ENCODE measurements around the gene SLC6A4. TPM values are rescaled to one million over a fixed set of nuclear protein-coding genes. Genes with fewer than 3 reads are reported as not detected.

The SLC6A4 gene
- total and polyA plus RNA-seq, 2 of the 8 experiments (the other 6 are each of a cell fraction or from before 2014, with no cell fraction given) = 0.09 to 0.33 TPM

GRCh38 chr17:30244853-30245385 is 9.4 kb upstream of the SLC6A4 start:
- Histone ChIP-seq H3K4me2 (ENCODE audit: insufficient read depth in 1 of 2, low read depth in 2 of 2, low read length in 2 of 2) (no peak overlapping the region), H3K18ac (ENCODE audit: extremely low read depth, low read length) (no peak overlapping the region), H3K36me3 (ENCODE audit: control insufficient read depth in 2 of 4, insufficient read depth in 4 of 4, low read length in 3 of 4) (peaks cover 0 to 14% (median 6%) of the 10 kb centered on the region in 4 experiments; a peak in 5 of 8 replicates), H3K79me1 (ENCODE audit: low read depth, low read length) (no peaks in the 10 kb centered on the region), H2BK5ac (ENCODE audit: low read depth, low read length) (no peak overlapping the region), H3K79me2 (ENCODE audit: control insufficient read depth in 1 of 2, insufficient read depth in 2 of 2, low read length in 2 of 2) (no peaks in the 10 kb centered on the region), H4K20me1 (replicated peaks in 1 of 2; ENCODE audit: control insufficient read depth in 1 of 2, insufficient read depth in 2 of 2, low read length in 2 of 2) (no peaks in the 10 kb centered on the region), H4K8ac (ENCODE audit: extremely low read depth, insufficient read depth, low read length) (no peak overlapping the region), H2BK120ac (replicated peaks; ENCODE audit: low read depth, low read length) (no peak overlapping the region), H3K23me2 (ENCODE audit: low read depth, low read length) (0 out of 2 replicates have a peak, but pooled peaks cover 2% of the 10 kb centered on the region), H3K4me1 (replicated peaks in 1 of 4; ENCODE audit: control insufficient read depth in 3 of 4, insufficient read depth in 4 of 4, low read length in 3 of 4) (no peaks in the 10 kb centered on the region), H2AK5ac (ENCODE audit: low read depth, low read length) (no peak overlapping the region), H2BK20ac (ENCODE audit: low read length) (no peak overlapping the region), H3K4ac (replicated peaks; ENCODE audit: insufficient read length, low read depth, low read length) (no peak overlapping the region), H3K56ac (replicated peaks; ENCODE audit: insufficient read length, low read depth, low read length) (no peak overlapping the region), H3K9ac (replicated peaks in 1 of 4; ENCODE audit: extremely low read depth in 1 of 4, low read depth in 3 of 4, low read length in 3 of 4) (no peak overlapping the region), H2BK12ac (ENCODE audit: low read depth, low read length) (no peak overlapping the region), H3K4me3 (ENCODE audit: extremely low read depth in 1 of 4, insufficient read depth in 2 of 4, low read depth in 3 of 4, low read length in 4 of 4) (no peak overlapping the region), H3K9me3 (ENCODE audit: insufficient read depth in 2 of 2, low read depth in 1 of 2, low read length in 1 of 2) (peaks cover 4% of the 10 kb centered on the region in 2 experiments; a peak in 1 of 4 replicates), H3K27me3 (replicated peaks in 1 of 4; ENCODE audit: control insufficient read depth in 3 of 4, extremely low read depth in 1 of 4, insufficient read depth in 3 of 4, low read length in 3 of 4) (peaks cover 0 to 2% (median 0%) of the 10 kb centered on the region in 4 experiments; a peak in 1 of 7 replicates), H3K27ac (ENCODE audit: low read depth, low read length) (no peak overlapping the region), H2BK15ac (ENCODE audit: low read length) (no peak overlapping the region), H4K91ac (replicated peaks; ENCODE audit: insufficient read length, low read length) (no peak overlapping the region), H3K23ac (ENCODE audit: insufficient read length) (no peak overlapping the region), H2AFZ (ENCODE audit: low read length) (no peak overlapping the region), H4K5ac (ENCODE audit: insufficient read length, low read depth, low read length) (no peak overlapping the region), H3K14ac (ENCODE audit: insufficient read length) (no peak overlapping the region)
- ChIA-PET CTCF (ENCODE audit: partially characterized antibody) (interaction anchor here (1.0 to 1.7 kb wide), 6 partner anchors 15 to 154 kb away, joined by 3 to 4 read pairs (median 3); no protein-coding TSS in a partner anchor), POLR2A (ENCODE audit: partially characterized antibody) (interaction anchor here (1.2 to 1.8 kb wide), 5 partner anchors 9 to 34 kb away, joined by 3 to 5 read pairs (median 3); no protein-coding TSS in a partner anchor)
- FAIRE-seq = no peak
- TF ChIP-seq CREB1 (IDR thresholded peaks at IDR 0.05) (no peak), PHF8 (conservative IDR thresholded peaks at IDR 0.05; ENCODE audit: low read depth, low read length) (no peak), SAP30 (IDR thresholded peaks at IDR 0.05; ENCODE audit: insufficient read depth, insufficient replicate concordance, low read length) (no peak), TAF1 (IDR thresholded peaks at IDR 0.05; ENCODE audit: low read depth, low read length) (no peak), POLR2A (IDR thresholded peaks at IDR 0.05; ENCODE audit: control extremely low read depth in 1 of 2, low read depth in 2 of 2, low read length in 2 of 2) (no peak), GTF2F1 (IDR thresholded peaks at IDR 0.05; ENCODE audit: borderline replicate concordance, low read depth, low read length) (no peak), E2F6 (IDR thresholded peaks at IDR 0.05) (no peak), HDAC2 (IDR thresholded peaks at IDR 0.05; ENCODE audit: borderline replicate concordance in 1 of 2, low read depth in 2 of 2, low read length in 2 of 2) (no peak), CBX8 (IDR thresholded peaks at IDR 0.05; ENCODE audit: borderline replicate concordance, low read depth, low read length) (no peak)
- TF ChIP-seq, protein P1, sequence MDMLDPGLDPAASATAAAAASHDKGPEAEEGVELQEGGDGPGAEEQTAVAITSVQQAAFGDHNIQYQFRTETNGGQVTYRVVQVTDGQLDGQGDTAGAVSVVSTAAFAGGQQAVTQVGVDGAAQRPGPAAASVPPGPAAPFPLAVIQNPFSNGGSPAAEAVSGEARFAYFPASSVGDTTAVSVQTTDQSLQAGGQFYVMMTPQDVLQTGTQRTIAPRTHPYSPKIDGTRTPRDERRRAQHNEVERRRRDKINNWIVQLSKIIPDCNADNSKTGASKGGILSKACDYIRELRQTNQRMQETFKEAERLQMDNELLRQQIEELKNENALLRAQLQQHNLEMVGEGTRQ (IDR thresholded peaks at IDR 0.05; ENCODE audit: low read length) = no peak
- WGBS, 2 experiments (ENCODE audit: extremely low coverage in 1 of 2, insufficient coverage in 1 of 2, insufficient read length in 1 of 2, insufficient replicate concordance in 2 of 2, low coverage in 1 of 2, low lambda C conversion rate in 2 of 2, missing lambda C conversion rate in 1 of 2) = 64% methylated on average over 4 of the region's 4 CpGs; no CpG with 5 or more reads in 1 of the 2 experiments
- peak in 1 of 2 experiments; percentile 23 for DNase-seq (ENCODE audit: low read depth in 1 of 2, low spot score in 2 of 2)

Measured in H1 (cell line).